Brain pericyte (primary cell): Measurements from ENCODE around the gene WDR5.
"Not testable (repeated sequence)": the region's sequence is repeated elsewhere in the genome, so short reads cannot be mapped to it uniquely, and the experiment has no call there.

Experiments used
- DNase-seq: peaks from one replicate; pipeline ENCODE4 v3.0.0-alpha.2; 2012; ENCODE audit warnings: low read depth, low spot score

WDR5 gene

GRCh38 chr9:134135343-134136117 lies at the start of gene WDR5:
Gene WDR5, plus strand, starts transcription at chr9:134136082. Its CDS starts 3,796 bp downstream, at chr9:134139878.
- peak; percentile 46 for DNase-seq

- DNase-seq, result no peak
These were observed 47.7 kb upstream of the WDR5 start for GRCh38 chr9:134088063-134088725.

- DNase-seq, result no peak
These were observed 45.9 kb upstream of the WDR5 start for GRCh38 chr9:134089972-134090371.

GRCh38 chr9:134099123-134099761 lies 36.6 kb upstream of the WDR5 start:
- DNase-seq, result no peak

- no peak for DNase-seq
These were observed 35.8 kb upstream of the WDR5 start for GRCh38 chr9:134100040-134100439.

GRCh38 chr9:134101133-134101532 lies 34.7 kb upstream of the WDR5 start:
- not testable (repeated sequence) for DNase-seq

GRCh38 chr9:134101623-134102149 lies 34.2 kb upstream of the WDR5 start:
- DNase-seq, result no peak

GRCh38 chr9:134103391-134103998 lies 32.4 kb upstream of the WDR5 start:
- DNase-seq, result no peak

- no peak for DNase-seq
These were observed 24.8 kb upstream of the WDR5 start for GRCh38 chr9:134111064-134111463.

GRCh38 chr9:134112561-134112960 lies 23.3 kb upstream of the WDR5 start:
- DNase-seq, result no peak

GRCh38 chr9:134118972-134119371 lies 16.9 kb upstream of the WDR5 start:
- DNase-seq, result not testable (repeated sequence)

GRCh38 chr9:134123764-134124128 lies 12.1 kb upstream of the WDR5 start:
- DNase-seq, result no peak

- DNase-seq, result no peak
These were observed 10.3 kb upstream of the WDR5 start for GRCh38 chr9:134125413-134126095.

GRCh38 chr9:134126373-134126772 lies 9.5 kb upstream of the WDR5 start:
- no peak for DNase-seq

- DNase-seq, result no peak
These were observed 8.8 kb upstream of the WDR5 start for GRCh38 chr9:134127065-134127580.

GRCh38 chr9:134127616-134128015 lies 8.3 kb upstream of the WDR5 start:
- DNase-seq, result no peak

- DNase-seq, result no peak
These were observed 6.9 kb upstream of the WDR5 start for GRCh38 chr9:134128727-134129679.

- no peak for DNase-seq
These were observed 5.1 kb upstream of the WDR5 start for GRCh38 chr9:134130503-134131375.
